NCI-H460 (cell line): ENCODE results near the gene MED20. TPM values are rescaled to one million over a fixed set of nuclear protein-coding genes. Genes with fewer than 3 reads are reported as not detected.

Experiments
- DNase-seq: peaks from one replicate; pipeline ENCODE4 v3.0.0-alpha.2; 2016; ENCODE audit warnings: low read depth; ENCODE audit errors: extremely low read depth
- small RNA-seq, 2 experiments: library from RNA; depleted of rRNA; stranded (forward); fragments of <200 nt; gene quantifications; one replicate each; pipeline ENCODE3, GENCODE V24; 2014
- total RNA-seq: library from RNA; depleted of rRNA; stranded (reverse); fragments of >200 nt; shearing (Covaris generic); gene quantifications from 2 replicates; pipeline ENCODE4 v1.2.3, GENCODE V29; 2014; rRNA removed

Gene MED20
- total RNA-seq, 1 experiment from 2014 or later = 21.2 TPM

DNA sequence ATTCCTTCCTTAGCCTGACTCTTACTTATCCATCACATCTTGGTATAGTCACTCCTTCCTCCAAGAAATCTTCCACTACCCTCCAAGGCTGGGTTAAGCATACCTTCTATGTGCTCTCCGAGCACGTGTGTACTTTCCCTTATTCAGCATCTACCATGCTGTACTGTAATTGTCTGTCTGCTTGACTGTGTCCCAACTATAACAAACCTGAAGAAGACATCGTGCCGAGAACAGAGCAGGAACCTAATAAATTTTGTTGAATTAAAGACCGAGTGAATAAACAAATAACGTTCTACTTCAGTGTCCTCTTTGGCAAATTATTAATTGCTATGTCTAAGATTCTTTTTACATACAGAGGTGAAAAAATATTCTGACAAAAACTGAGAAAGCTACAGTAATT is 61.6 kb downstream of the MED20 start:
- DNase-seq = no peak

DNA sequence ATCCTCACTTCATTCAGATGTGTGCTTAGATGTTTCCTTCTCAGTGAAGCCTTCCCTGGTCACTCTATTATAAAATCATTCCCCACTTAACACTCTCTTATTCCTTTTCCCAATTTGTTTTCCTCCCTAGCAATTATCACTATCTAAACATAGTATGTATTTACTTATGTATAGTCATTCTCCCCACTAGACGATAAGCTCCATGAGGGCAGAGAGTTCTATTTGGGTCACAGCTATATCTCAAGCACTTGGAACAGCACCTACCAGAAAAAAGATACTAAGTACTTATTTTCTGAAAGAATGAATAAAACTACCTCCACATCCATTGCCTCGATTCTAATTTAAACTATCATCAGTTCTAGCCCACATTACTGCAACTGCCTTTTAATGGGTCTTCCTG is 62.2 kb downstream of the MED20 start:
- no peak for DNase-seq

Small RNA genes lying within 50 kb of the gene (small RNA-seq; reads per million reads assigned to genes)
- gene RF00019 = 0 reads per million in 2 experiments

Other genes starting within 250 kb of the MED20 start
- 3.1 and 4.6 TPM in 2 replicates for gene TFEB, start 185.5 kb downstream of the MED20 start, total RNA-seq
- gene PGC, start 173.7 kb downstream of the MED20 start, total RNA-seq = not detected in 2 replicates
- gene FRS3, start 141.2 kb downstream of the MED20 start, total RNA-seq = 1.2 and 2.5 TPM in 2 replicates
- 0.40 and 1.2 TPM in 2 replicates for gene PRICKLE4, start 140.4 kb downstream of the MED20 start, total RNA-seq
- 129 and 142 TPM in 2 replicates for gene TOMM6, start 133.4 kb downstream of the MED20 start, total RNA-seq
- gene USP49, start 25.8 kb downstream of the MED20 start, total RNA-seq = 3.1 and 3.6 TPM in 2 replicates
- 21.4 and 25.1 TPM in 2 replicates for gene BYSL, start 360 bp upstream of the MED20 start, total RNA-seq
- gene CCND3, start 20.7 kb upstream of the MED20 start, total RNA-seq = 18.9 and 19.8 TPM in 2 replicates
- gene TAF8, start 129.4 kb upstream of the MED20 start, total RNA-seq = 15.6 and 18.9 TPM in 2 replicates
- not detected in 2 replicates for gene C6orf132, start 221.5 kb upstream of the MED20 start, total RNA-seq